H9 (cell line): ENCODE measurements around the gene KLHL28. TPM values are rescaled to one million over a fixed set of nuclear protein-coding genes. Genes with fewer than 3 reads are reported as not detected.

Experiments
- DNase-seq: peaks from one replicate; pipeline ENCODE4 v3.0.0-alpha.2; 2017
- H2AFZ ChIP-seq: one replicate; pipeline ENCODE4 v1.6.1; 2013; ENCODE audit warnings: mild to moderate bottlenecking, low read length, control low read depth, moderate library complexity
- H2AK5ac ChIP-seq: 2 replicates; pipeline ENCODE4 v1.6.1; 2013; ENCODE audit warnings: low read length, control low read depth, mixed read lengths; ENCODE audit not compliant: insufficient read length
- H2BK120ac ChIP-seq: one replicate; pipeline ENCODE4 v1.6.1; 2013; ENCODE audit warnings: low read depth, mild to moderate bottlenecking, low read length, control low read depth, inconsistent platforms; ENCODE audit not compliant: poor library complexity, severe bottlenecking
- H2BK12ac ChIP-seq: 2 replicates; pipeline ENCODE4 v1.6.1; 2013; ENCODE audit warnings: low read length, control low read depth, mixed read lengths, low read depth; ENCODE audit not compliant: insufficient read length
- H2BK15ac ChIP-seq: 2 replicates; pipeline ENCODE4 v1.6.1; 2013; ENCODE audit warnings: low read depth, low read length, control low read depth
- H2BK20ac ChIP-seq: one replicate; pipeline ENCODE4 v1.6.1; 2013; ENCODE audit warnings: low read depth, mild to moderate bottlenecking, low read length, control low read depth, inconsistent platforms; ENCODE audit not compliant: poor library complexity, severe bottlenecking
- H2BK5ac ChIP-seq: 2 replicates; pipeline ENCODE4 v1.6.1; 2013; ENCODE audit warnings: low read length, control low read depth, mixed read lengths; ENCODE audit not compliant: insufficient read length
- H3K14ac ChIP-seq: 2 replicates; pipeline ENCODE4 v1.6.1; 2013; ENCODE audit warnings: low read length, control low read depth; ENCODE audit not compliant: insufficient read depth
- H3K18ac ChIP-seq: 2 replicates; pipeline ENCODE4 v1.6.1; 2013; ENCODE audit warnings: low read depth, mild to moderate bottlenecking, mixed read lengths, low read length, control low read depth; ENCODE audit not compliant: insufficient read length
- H3K23ac ChIP-seq: 2 replicates; pipeline ENCODE4 v1.6.1; 2013; ENCODE audit warnings: low read length, control low read depth, mixed read lengths, low read depth; ENCODE audit not compliant: insufficient read length
- H3K23me2 ChIP-seq: 2 replicates; pipeline ENCODE4 v1.6.1; 2013; ENCODE audit warnings: low read depth, mild to moderate bottlenecking, mixed read lengths, low read length, control low read depth; ENCODE audit not compliant: insufficient read length, poor library complexity, severe bottlenecking
- H3K27ac ChIP-seq: 2 replicates; pipeline ENCODE4 v1.5.1; 2013; ENCODE audit warnings: low read length, control low read depth, mixed read lengths, low read depth; ENCODE audit not compliant: insufficient read length
- H3K27me3 ChIP-seq: 2 replicates; pipeline ENCODE4 v1.6.1; 2013; ENCODE audit warnings: low read length, control low read depth, inconsistent platforms; ENCODE audit not compliant: insufficient read depth
- H3K4ac ChIP-seq: 2 replicates; pipeline ENCODE4 v1.6.1; 2013; ENCODE audit warnings: low read depth, mild to moderate bottlenecking, control low read depth, inconsistent platforms, low read length, moderate library complexity
- H3K4me1 ChIP-seq: 2 replicates; pipeline ENCODE4 v1.6.1; 2013; ENCODE audit warnings: low read length, control low read depth, inconsistent platforms; ENCODE audit not compliant: insufficient read depth
- H3K4me2 ChIP-seq: 2 replicates; pipeline ENCODE4 v1.6.1; 2013; ENCODE audit warnings: low read length, control low read depth, mixed read lengths; ENCODE audit not compliant: insufficient read length, insufficient read depth
- H3K56ac ChIP-seq: 2 replicates; pipeline ENCODE4 v1.6.1; 2013; ENCODE audit warnings: low read depth, mild to moderate bottlenecking, mixed read lengths, low read length, control low read depth; ENCODE audit not compliant: insufficient read length
- H3K79me1 ChIP-seq: 2 replicates; pipeline ENCODE4 v1.6.1; 2013; ENCODE audit warnings: low read depth, mild to moderate bottlenecking, moderate library complexity, low read length, control low read depth, inconsistent platforms; ENCODE audit not compliant: insufficient read depth, poor library complexity, severe bottlenecking
- H3K79me2 ChIP-seq: 2 replicates; pipeline ENCODE4 v1.6.1; 2013; ENCODE audit warnings: low read length, control low read depth, inconsistent platforms; ENCODE audit not compliant: insufficient read depth
- H3K9ac ChIP-seq: 2 replicates; pipeline ENCODE4 v1.6.1; 2013; ENCODE audit warnings: low read length, control low read depth, mixed read lengths; ENCODE audit not compliant: insufficient read length; ENCODE audit errors: extremely low read depth
- H3K9me3 ChIP-seq: one replicate; pipeline ENCODE4 v1.6.1; 2013; ENCODE audit warnings: low read depth, low read length, inconsistent platforms; ENCODE audit not compliant: control insufficient read depth
- H3T11ph ChIP-seq: one replicate; pipeline ENCODE4 v1.6.1; 2013; ENCODE audit warnings: mild to moderate bottlenecking, low read length, control low read depth, inconsistent platforms
- H4K20me1 ChIP-seq: one replicate; pipeline ENCODE4 v1.6.1; 2013; ENCODE audit not compliant: control insufficient read depth, insufficient read length, insufficient read depth
- H4K5ac ChIP-seq: 2 replicates; pipeline ENCODE4 v1.6.1; 2013; ENCODE audit warnings: low read depth, mild to moderate bottlenecking, mixed read lengths, low read length, control low read depth; ENCODE audit not compliant: insufficient read length
- H4K8ac ChIP-seq: replicated peaks from 2 replicates; pipeline ENCODE4 v1.6.1; 2013; ENCODE audit warnings: low read length, control low read depth, mixed read lengths, low read depth; ENCODE audit not compliant: insufficient read length
- H4K91ac ChIP-seq: 2 replicates; pipeline ENCODE4 v1.6.1; 2013; ENCODE audit warnings: low read depth, mild to moderate bottlenecking, moderate library complexity, mixed read lengths, low read length, control low read depth; ENCODE audit not compliant: insufficient read length
- H3K27ac Mint-ChIP-seq, 3 experiments: 2 replicates in 2 of 3; 3 replicates in 1 of 3; pipeline ENCODE4 v1.8.0; 2020 to 2021; ENCODE audit warnings: mixed read lengths in 3 of 3, mild to moderate bottlenecking in 1 of 3, moderate library complexity in 1 of 3
- H3K27me3 Mint-ChIP-seq: 2 replicates; pipeline ENCODE4 v1.8.0; 2021; ENCODE audit warnings: low read depth, mild to moderate bottlenecking, moderate library complexity, mixed read lengths
- H3K36me3 Mint-ChIP-seq, 3 experiments: 2 replicates in 2 of 3; 3 replicates in 1 of 3; pipeline ENCODE4 v1.8.0; 2020 to 2021; ENCODE audit warnings: low read depth in 3 of 3, mixed read lengths in 3 of 3; ENCODE audit not compliant: insufficient read depth in 1 of 3
- H3K4me1 Mint-ChIP-seq, 2 experiments: 2 replicates each; pipeline ENCODE4 v1.8.0; 2020; ENCODE audit warnings: mixed read lengths in 2 of 2
- H3K4me3 Mint-ChIP-seq, 2 experiments: 2 replicates in 1 of 2; 3 replicates in 1 of 2; pipeline ENCODE4 v1.8.0; 2020 to 2021; ENCODE audit warnings: mild to moderate bottlenecking in 2 of 2, mixed read lengths in 2 of 2, moderate library complexity in 1 of 2
- H3K9me3 Mint-ChIP-seq, 2 experiments: 2 replicates in 1 of 2; 3 replicates in 1 of 2; pipeline ENCODE4 v1.8.0; 2020; ENCODE audit warnings: mild to moderate bottlenecking in 2 of 2, mixed read lengths in 2 of 2, moderate library complexity in 1 of 2
- CTCF ChIP-seq: fragments of 200-600 bp; sonication (generic); conservative IDR thresholded peaks from 3 replicates; pipeline ENCODE4 v1.8.0; 2021; ENCODE audit warnings: antibody characterized with exemption, mild to moderate bottlenecking
- WGBS: extraction: QIAGEN DNeasy Blood & Tissue Kit; methylation state at CpG from one replicate; pipeline ENCODE4 v1.1.7; 2013; ENCODE audit warnings: missing lambda C conversion rate, low lambda C conversion rate, mixed read lengths; ENCODE audit not compliant: insufficient read length; ENCODE audit errors: extremely low coverage; 5-methylcytosine and 5-hydroxymethylcytosine counted together
- total RNA-seq: library from RNA; stranded (reverse); gene quantifications from 2 replicates; pipeline ENCODE4 v1.2.1, GENCODE V29; 2021

The KLHL28 gene
- total RNA-seq, 1 experiment from 2014 or later, result 10.2 TPM

- no CpG with 5 or more reads among the region's 14 CpGs for WGBS
- H4K20me1 ChIP-seq, result no peaks in the 10 kb centered on the region
- no peak for TF ChIP-seq CTCF
Measured at GRCh38 chr14:44961151-44961553, 595 bp downstream of the KLHL28 start.

More at GRCh38 chr14:44961151-44961553, 595 bp downstream of the KLHL28 start:
- Mint-ChIP-seq H3K36me3 (peaks cover 0 to 5% (median 0%) of the 10 kb centered on the region in 3 experiments; a peak in 1 of 7 replicates), H3K4me3 (no peak overlapping the region), H3K9me3 (no peaks in the 10 kb centered on the region), H3K27ac (no peak overlapping the region), H3K27me3 (no peaks in the 10 kb centered on the region), H3K4me1 (peaks cover 36 to 38% of the 10 kb centered on the region in 2 experiments)
- Histone ChIP-seq H3K4me2 (peak overlapping the region; percentile 56), H3K56ac (no peak overlapping the region), H4K5ac (no peak overlapping the region), H3K9me3 (no peaks in the 10 kb centered on the region), H2BK5ac (no peak overlapping the region), H4K8ac (no peak overlapping the region), H2AFZ (no peak overlapping the region), H2BK20ac (no peak overlapping the region), H3K14ac (no peak overlapping the region), H3K9ac (peak overlapping the region; percentile 69), H2BK120ac (no peak overlapping the region), H3K4me1 (peaks cover 10% of the 10 kb centered on the region), H3K27me3 (no peaks in the 10 kb centered on the region), H3K23ac (no peak overlapping the region), H2BK12ac (no peak overlapping the region), H3K18ac (peak overlapping the region; percentile 2), H3K4ac (no peak overlapping the region), H3K79me1 (no peaks in the 10 kb centered on the region), H3K79me2 (peaks cover 13% of the 10 kb centered on the region; the same call in 1 of the 2 replicates), H3K27ac (peak overlapping the region; percentile 31), H2BK15ac (no peak overlapping the region), H4K91ac (no peak overlapping the region), H3T11ph (no peak overlapping the region), H2AK5ac (no peak overlapping the region), H3K23me2 (peaks cover 24% of the 10 kb centered on the region)
- peak; percentile 55 for DNase-seq
